ENCODE results near the gene DLGAP4.
"Not testable (repeated sequence)": the region's sequence is repeated elsewhere in the genome, so short reads cannot be mapped to it uniquely, and the experiment has no call there.

DLGAP4 gene

GRCh38 chr20:36548704-36549627 lies 242.8 kb downstream of the DLGAP4 start:
- H3K4me3 ChIP-seq (ENCODE audit: low read length): no peak overlapping the region
- no peak overlapping the region for H2AFZ ChIP-seq (ENCODE audit: low read depth, low read length)
- H3K4me1 ChIP-seq (ENCODE audit: insufficient read depth, low read length): no peaks in the 10 kb centered on the region
- no peaks in the 10 kb centered on the region for H3K9me3 ChIP-seq (ENCODE audit: low read length)
- H3K27me3 ChIP-seq (ENCODE audit: insufficient read depth, low read length): no peaks in the 10 kb centered on the region
- no peaks in the 10 kb centered on the region for H3K36me3 ChIP-seq (ENCODE audit: insufficient read depth, low read length)

DNA sequence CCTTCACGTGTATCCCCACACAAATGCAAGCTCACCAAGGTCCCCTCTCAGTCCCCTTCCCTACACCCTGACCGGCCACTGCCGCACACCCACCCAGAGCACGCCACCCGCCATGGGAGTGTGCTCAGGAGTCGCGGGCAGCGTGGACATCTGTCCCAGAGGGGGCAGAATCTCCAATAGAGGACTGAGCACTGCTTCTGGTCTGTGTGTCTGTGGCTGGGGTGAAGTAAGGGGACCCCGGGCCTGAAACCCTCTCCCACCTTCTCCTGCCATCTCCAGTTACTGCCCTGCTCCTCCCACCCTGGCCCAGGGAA lies 243.4 kb downstream of the DLGAP4 start:
- H3K4me3 ChIP-seq (ENCODE audit: low read length): no peak overlapping the region
- H2AFZ ChIP-seq (ENCODE audit: low read depth, low read length): no peak overlapping the region
- no peaks in the 10 kb centered on the region for H3K9me3 ChIP-seq (ENCODE audit: low read length)
- H3K27me3 ChIP-seq (ENCODE audit: insufficient read depth, low read length): no peaks in the 10 kb centered on the region
- no peaks in the 10 kb centered on the region for H3K4me1 ChIP-seq (ENCODE audit: insufficient read depth, low read length)
- no peaks in the 10 kb centered on the region for H3K36me3 ChIP-seq (ENCODE audit: insufficient read depth, low read length)

GRCh38 chr20:36549942-36550789 lies 244.0 kb downstream of the DLGAP4 start:
- Histone ChIP-seq H2AFZ (ENCODE audit: low read depth, low read length) (no peak overlapping the region), H3K36me3 (ENCODE audit: insufficient read depth, low read length) (no peaks in the 10 kb centered on the region), H3K9me3 (ENCODE audit: low read length) (no peaks in the 10 kb centered on the region), H3K27me3 (ENCODE audit: insufficient read depth, low read length) (no peaks in the 10 kb centered on the region), H3K4me1 (ENCODE audit: insufficient read depth, low read length) (no peaks in the 10 kb centered on the region), H3K4me3 (ENCODE audit: low read length) (no peak overlapping the region)

DNA sequence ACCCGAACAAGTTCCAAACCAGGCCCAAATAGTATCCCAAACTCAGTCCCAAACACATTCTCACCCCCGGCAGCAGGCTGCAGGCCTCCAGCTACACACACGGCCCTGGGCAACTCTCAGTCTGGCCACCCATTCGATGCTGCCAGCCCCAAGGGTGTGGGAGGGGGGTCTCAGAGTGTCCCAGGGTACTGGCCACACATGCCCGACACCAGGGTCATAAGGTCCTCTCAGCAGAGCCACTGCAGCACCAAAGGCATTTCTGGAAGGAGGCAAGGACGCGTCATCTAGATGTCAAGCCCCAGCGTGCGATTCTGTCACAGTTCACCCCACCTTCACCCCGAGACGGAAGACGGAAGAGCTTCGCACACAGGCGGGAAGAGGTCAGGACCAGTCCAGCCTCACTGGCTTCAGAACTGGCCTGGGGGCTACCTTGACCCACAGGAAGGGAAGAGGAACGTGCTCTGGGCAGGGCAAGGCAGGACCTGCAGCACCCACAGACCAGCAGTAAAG lies 244.7 kb downstream of the DLGAP4 start:
- Histone ChIP-seq H2AFZ (ENCODE audit: low read depth, low read length) (no peak overlapping the region), H3K9me3 (ENCODE audit: low read length) (no peaks in the 10 kb centered on the region), H3K4me1 (ENCODE audit: insufficient read depth, low read length) (no peaks in the 10 kb centered on the region), H3K4me3 (ENCODE audit: low read length) (no peak overlapping the region), H3K36me3 (ENCODE audit: insufficient read depth, low read length) (no peaks in the 10 kb centered on the region), H3K27me3 (ENCODE audit: insufficient read depth, low read length) (no peaks in the 10 kb centered on the region)

DNA sequence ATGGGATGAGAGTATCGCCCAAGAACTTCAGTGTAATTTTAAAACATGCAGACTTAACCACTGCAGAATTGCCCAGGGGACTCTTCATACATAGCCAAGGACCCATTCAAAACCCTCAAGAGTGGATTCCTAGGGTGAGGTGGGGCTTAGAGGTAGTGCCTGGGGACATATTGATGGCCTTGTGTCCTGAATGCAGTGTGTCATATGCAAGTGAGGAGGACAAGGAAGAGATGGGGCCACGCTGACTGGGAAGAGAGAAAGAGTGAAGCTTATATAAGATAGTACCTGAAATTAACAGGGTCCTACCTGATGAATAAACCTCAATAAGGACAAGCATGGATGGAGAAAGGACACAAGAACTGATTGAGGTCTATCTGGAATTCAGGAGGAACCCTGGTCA lies 249.1 kb downstream of the DLGAP4 start:
- no peaks in the 10 kb centered on the region for H3K9me3 ChIP-seq (ENCODE audit: low read length)
- H2AFZ ChIP-seq (ENCODE audit: low read depth, low read length): no peak overlapping the region
- peaks cover 2% of the 10 kb centered on the region for H3K4me1 ChIP-seq (ENCODE audit: insufficient read depth, low read length)
- no peaks in the 10 kb centered on the region for H3K27me3 ChIP-seq (ENCODE audit: insufficient read depth, low read length)
- no peak overlapping the region for H3K4me3 ChIP-seq (ENCODE audit: low read length)
- H3K36me3 ChIP-seq (ENCODE audit: insufficient read depth, low read length): no peaks in the 10 kb centered on the region

- no peaks in the 10 kb centered on the region for H3K36me3 ChIP-seq (ENCODE audit: insufficient read depth, low read length)
- H2AFZ ChIP-seq (ENCODE audit: low read depth, low read length): no peak overlapping the region
- H3K4me1 ChIP-seq (ENCODE audit: insufficient read depth, low read length): no peaks in the 10 kb centered on the region
- H3K27me3 ChIP-seq (ENCODE audit: insufficient read depth, low read length): no peaks in the 10 kb centered on the region
- peaks cover 4% of the 10 kb centered on the region for H3K9me3 ChIP-seq (ENCODE audit: low read length)
- H3K4me3 ChIP-seq (ENCODE audit: low read length): no peak overlapping the region
These were observed 256.6 kb downstream of the DLGAP4 start for GRCh38 chr20:36562724-36563123.

GRCh38 chr20:36563374-36563773 lies 257.2 kb downstream of the DLGAP4 start:
- H3K9me3 ChIP-seq (ENCODE audit: low read length): peaks cover 4% of the 10 kb centered on the region
- no peaks in the 10 kb centered on the region for H3K4me1 ChIP-seq (ENCODE audit: insufficient read depth, low read length)
- H3K4me3 ChIP-seq (ENCODE audit: low read length): no peak overlapping the region
- H3K27me3 ChIP-seq (ENCODE audit: insufficient read depth, low read length): no peaks in the 10 kb centered on the region
- no peaks in the 10 kb centered on the region for H3K36me3 ChIP-seq (ENCODE audit: insufficient read depth, low read length)
- H2AFZ ChIP-seq (ENCODE audit: low read depth, low read length): no peak overlapping the region

DNA sequence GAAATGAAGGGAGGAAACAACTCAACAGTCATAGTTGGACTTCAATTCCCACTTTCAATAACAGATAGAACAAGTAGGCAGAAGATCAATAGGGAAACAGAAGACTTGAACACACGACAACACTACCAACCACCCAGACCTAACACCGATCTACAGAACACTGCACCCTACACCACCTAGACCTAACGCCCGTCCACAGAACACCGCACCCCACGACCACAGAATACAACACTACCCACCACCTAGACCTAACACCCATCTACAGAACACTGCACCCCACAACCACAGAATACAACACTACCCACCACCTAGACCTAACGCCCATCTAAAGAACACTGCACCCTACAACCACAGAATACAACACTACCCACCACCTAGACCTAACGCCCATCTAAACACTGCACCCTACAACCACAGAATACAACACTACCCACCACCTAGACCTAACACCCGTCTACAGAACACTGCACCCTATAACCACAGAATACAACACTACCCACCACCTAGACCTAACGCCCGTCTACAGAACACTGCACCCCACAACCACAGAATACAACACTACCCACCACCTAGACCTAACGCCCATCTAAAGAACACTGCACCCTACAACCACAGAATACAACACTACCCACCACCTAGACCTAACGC lies 258.1 kb downstream of the DLGAP4 start:
- not testable (repeated sequence) for H3K27me3 ChIP-seq (ENCODE audit: insufficient read depth, low read length); H3K9me3 ChIP-seq (ENCODE audit: low read length); H3K36me3 ChIP-seq (ENCODE audit: insufficient read depth, low read length)

DNA sequence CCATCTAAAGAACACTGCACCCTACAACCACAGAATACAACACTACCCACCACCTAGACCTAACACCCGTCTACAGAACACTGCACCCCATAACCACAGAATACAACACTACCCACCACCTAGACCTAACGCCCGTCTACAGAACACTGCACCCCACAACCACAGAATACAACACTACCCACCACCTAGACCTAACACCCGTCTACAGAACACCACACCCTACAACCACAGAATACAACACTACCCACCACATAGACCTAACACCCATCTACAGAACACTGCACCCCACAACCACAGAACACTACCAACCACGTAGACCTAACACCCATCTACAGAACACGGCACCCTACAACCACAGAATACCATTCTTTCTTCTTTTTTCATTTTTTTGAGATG lies 258.6 kb downstream of the DLGAP4 start:
- H3K9me3 ChIP-seq (ENCODE audit: low read length); H3K36me3 ChIP-seq (ENCODE audit: insufficient read depth, low read length); H3K4me3 ChIP-seq (ENCODE audit: low read length): not testable (repeated sequence)

More for the DNA sequence above, 258.1 kb downstream of the DLGAP4 start:
- not testable (repeated sequence) for H3K4me1 ChIP-seq (ENCODE audit: insufficient read depth, low read length); H2AFZ ChIP-seq (ENCODE audit: low read depth, low read length); H3K4me3 ChIP-seq (ENCODE audit: low read length)

GRCh38 chr20:36565520-36565919 lies 259.4 kb downstream of the DLGAP4 start:
- no peaks in the 10 kb centered on the region for H3K27me3 ChIP-seq (ENCODE audit: insufficient read depth, low read length)
- H2AFZ ChIP-seq (ENCODE audit: low read depth, low read length): no peak overlapping the region
- no peaks in the 10 kb centered on the region for H3K36me3 ChIP-seq (ENCODE audit: insufficient read depth, low read length)
- H3K9me3 ChIP-seq (ENCODE audit: low read length): peaks cover 4% of the 10 kb centered on the region
- H3K4me3 ChIP-seq (ENCODE audit: low read length): no peak overlapping the region
- no peaks in the 10 kb centered on the region for H3K4me1 ChIP-seq (ENCODE audit: insufficient read depth, low read length)

More for the DNA sequence above, 258.6 kb downstream of the DLGAP4 start:
- H2AFZ ChIP-seq (ENCODE audit: low read depth, low read length); H3K4me1 ChIP-seq (ENCODE audit: insufficient read depth, low read length); H3K27me3 ChIP-seq (ENCODE audit: insufficient read depth, low read length): not testable (repeated sequence)

DNA sequence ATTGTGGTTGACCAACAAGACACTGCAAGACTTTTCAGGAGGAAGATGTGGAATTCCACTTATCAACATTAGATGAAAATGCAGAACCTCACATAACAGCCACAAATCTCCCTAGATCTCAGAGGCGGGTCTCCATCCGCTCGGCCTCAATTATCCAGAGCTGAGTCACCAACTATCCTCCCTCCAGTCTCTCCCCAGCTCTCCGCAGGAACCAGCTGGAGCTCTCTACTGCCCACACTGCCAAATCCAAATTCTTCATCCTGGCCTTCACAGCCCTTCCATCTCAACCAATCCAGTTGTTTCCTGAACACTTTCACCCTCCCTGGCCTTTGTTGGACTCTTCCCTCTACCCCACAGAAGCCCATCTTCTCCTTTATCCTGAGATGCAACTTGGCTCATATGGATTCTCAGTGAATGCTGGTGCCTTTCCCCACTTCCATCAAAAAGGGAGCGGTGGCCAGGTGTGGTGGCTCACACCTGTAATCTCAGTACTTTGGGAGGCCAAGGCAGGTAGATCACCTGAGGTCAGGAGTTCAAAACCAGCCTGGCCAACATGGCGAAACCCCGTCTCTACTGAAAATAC lies 263.8 kb downstream of the DLGAP4 start:
- H3K27me3 ChIP-seq (ENCODE audit: insufficient read depth, low read length): no peaks in the 10 kb centered on the region
- no peaks in the 10 kb centered on the region for H3K36me3 ChIP-seq (ENCODE audit: insufficient read depth, low read length)
- H2AFZ ChIP-seq (ENCODE audit: low read depth, low read length): no peak overlapping the region
- no peak overlapping the region for H3K4me3 ChIP-seq (ENCODE audit: low read length)
- peaks cover 2% of the 10 kb centered on the region for H3K9me3 ChIP-seq (ENCODE audit: low read length)
- H3K4me1 ChIP-seq (ENCODE audit: insufficient read depth, low read length): peaks cover 17% of the 10 kb centered on the region

GRCh38 chr20:36571564-36572504 lies 265.7 kb downstream of the DLGAP4 start:
- no peaks in the 10 kb centered on the region for H3K27me3 ChIP-seq (ENCODE audit: insufficient read depth, low read length)
- H3K4me3 ChIP-seq (ENCODE audit: low read length): peak overlapping the region; percentile 52
- no peaks in the 10 kb centered on the region for H3K9me3 ChIP-seq (ENCODE audit: low read length)
- H3K4me1 ChIP-seq (ENCODE audit: insufficient read depth, low read length): peaks cover 26% of the 10 kb centered on the region
- H2AFZ ChIP-seq (ENCODE audit: low read depth, low read length): peak overlapping the region; percentile 28
- no peaks in the 10 kb centered on the region for H3K36me3 ChIP-seq (ENCODE audit: insufficient read depth, low read length)
